Measurements from ENCODE around the gene FOXN3.

Gene FOXN3

DNA sequence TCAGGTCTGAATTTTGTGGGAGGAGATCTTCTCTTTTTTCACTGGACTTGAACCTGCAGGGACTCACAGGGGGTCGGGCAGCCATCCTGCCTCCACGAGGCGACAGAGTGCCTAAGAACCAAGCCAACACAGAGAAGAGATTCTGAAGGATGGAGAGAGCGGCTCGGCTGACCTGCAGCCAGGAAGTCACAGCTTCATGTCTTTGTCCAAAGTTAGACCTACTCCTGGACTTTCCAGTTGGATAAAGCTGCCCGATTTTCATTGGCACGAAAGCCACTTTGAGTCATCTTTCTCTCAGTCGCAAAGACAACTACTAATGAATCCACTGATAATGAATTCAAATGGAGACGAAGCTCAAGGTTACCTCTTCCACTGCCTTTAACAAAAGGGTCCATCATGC lies 106.8 kb downstream of the FOXN3 start:
- Histone ChIP-seq H3K4me3 (ENCODE audit: low read depth in 1 of 5, low read length in 5 of 5) (no peak overlapping the region), H3K9ac (ENCODE audit: low read length in 5 of 5) (no peak overlapping the region), H3K4me1 (ENCODE audit: control insufficient read depth in 5 of 5, insufficient read depth in 5 of 5, low read length in 5 of 5) (peaks cover 4 to 41% (median 32%) of the 10 kb centered on the region in 5 donors), H3K36me3 (ENCODE audit: control insufficient read depth in 5 of 5, insufficient read depth in 5 of 5, low read length in 5 of 5) (peaks cover 0 to 2% (median 0%) of the 10 kb centered on the region in 5 donors), H3K9me3 (ENCODE audit: control insufficient read depth in 5 of 5, low read length in 5 of 5) (no peaks in the 10 kb centered on the region), H3K27me3 (ENCODE audit: control insufficient read depth in 5 of 5, insufficient read depth in 4 of 5, low read length in 5 of 5) (no peaks in the 10 kb centered on the region), H3K27ac (ENCODE audit: low read depth, low read length) (no peak overlapping the region)

DNA sequence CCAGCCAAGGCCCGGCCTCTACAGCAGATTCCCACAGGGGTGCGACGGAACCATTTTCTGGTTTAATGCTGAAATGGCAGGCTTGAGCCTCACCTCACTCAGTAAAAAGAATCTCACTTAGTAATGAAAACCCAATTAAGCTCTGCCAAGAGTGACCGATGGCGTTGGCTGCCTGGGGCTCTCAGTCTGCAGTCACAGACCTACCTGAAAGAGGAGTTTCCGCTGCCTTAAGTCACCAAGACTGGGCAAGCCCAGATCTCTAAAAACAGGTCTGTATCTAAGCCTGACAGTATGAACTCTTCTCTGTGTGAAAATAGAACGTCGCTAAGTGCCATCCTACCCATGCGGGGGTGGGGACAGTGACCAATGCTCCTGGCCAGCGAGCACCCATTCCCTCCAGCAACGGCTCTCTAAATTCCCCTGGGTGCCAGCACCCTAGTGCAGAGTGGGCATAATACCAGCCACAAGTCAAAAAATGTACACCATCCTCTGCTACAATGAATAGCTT lies 107.3 kb downstream of the FOXN3 start:
- H3K9me3 ChIP-seq (ENCODE audit: control insufficient read depth in 5 of 5, low read length in 5 of 5) = no peaks in the 10 kb centered on the region
- no peak overlapping the region for H3K4me3 ChIP-seq (ENCODE audit: low read depth in 1 of 5, low read length in 5 of 5)
- no peak overlapping the region for H3K9ac ChIP-seq (ENCODE audit: low read length in 5 of 5)
- peaks cover 0 to 2% (median 0%) of the 10 kb centered on the region in 5 donors for H3K36me3 ChIP-seq (ENCODE audit: control insufficient read depth in 5 of 5, insufficient read depth in 5 of 5, low read length in 5 of 5)
- no peaks in the 10 kb centered on the region for H3K27me3 ChIP-seq (ENCODE audit: control insufficient read depth in 5 of 5, insufficient read depth in 4 of 5, low read length in 5 of 5)
- peaks cover 4 to 46% (median 36%) of the 10 kb centered on the region in 5 donors for H3K4me1 ChIP-seq (ENCODE audit: control insufficient read depth in 5 of 5, insufficient read depth in 5 of 5, low read length in 5 of 5)
- no peak overlapping the region for H3K27ac ChIP-seq (ENCODE audit: low read depth, low read length)

DNA sequence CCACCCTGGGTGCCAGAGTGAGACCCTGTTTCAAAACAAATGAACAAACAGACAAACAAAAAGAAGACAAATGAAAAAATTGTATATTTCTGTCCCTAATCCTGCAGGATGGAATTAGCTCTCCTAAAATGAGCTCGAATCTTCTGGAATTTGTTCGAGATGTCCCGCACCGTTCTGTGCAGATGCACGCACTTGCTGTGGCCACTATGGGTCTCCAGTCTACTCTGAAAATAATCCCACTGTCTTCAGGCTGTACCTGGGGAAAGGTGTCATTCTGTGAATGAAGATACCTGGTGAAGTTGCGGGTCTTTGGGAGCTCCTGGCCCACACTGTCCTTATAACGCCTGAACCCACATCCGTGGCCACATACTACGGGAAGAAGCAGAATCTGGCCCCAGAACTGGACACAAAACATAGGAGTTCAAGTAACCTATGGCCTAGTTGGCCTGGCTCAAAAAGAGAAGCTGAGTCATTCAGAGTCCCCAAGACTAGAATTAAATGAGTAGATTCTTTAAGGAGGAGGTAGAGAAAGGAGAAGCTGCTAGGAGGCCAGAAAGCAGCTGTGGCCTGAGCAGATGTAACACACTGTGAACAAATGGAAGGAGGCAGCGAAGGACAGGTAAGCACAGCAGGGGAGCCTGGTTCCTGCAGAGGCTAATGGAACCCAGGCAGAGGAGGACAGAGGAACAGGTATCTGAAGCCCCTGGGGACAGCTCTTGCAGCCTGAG lies 108.6 kb downstream of the FOXN3 start:
- no peaks in the 10 kb centered on the region for H3K27me3 ChIP-seq (ENCODE audit: control insufficient read depth in 5 of 5, insufficient read depth in 4 of 5, low read length in 5 of 5)
- no peaks in the 10 kb centered on the region for H3K9me3 ChIP-seq (ENCODE audit: control insufficient read depth in 5 of 5, low read length in 5 of 5)
- H3K4me1 ChIP-seq (ENCODE audit: control insufficient read depth in 5 of 5, insufficient read depth in 5 of 5, low read length in 5 of 5) = peaks cover 8 to 59% (median 49%) of the 10 kb centered on the region in 5 donors
- H3K4me3 ChIP-seq (ENCODE audit: low read depth in 1 of 5, low read length in 5 of 5) = no peak overlapping the region
- H3K36me3 ChIP-seq (ENCODE audit: control insufficient read depth in 5 of 5, insufficient read depth in 5 of 5, low read length in 5 of 5) = peaks cover 0 to 2% (median 0%) of the 10 kb centered on the region in 5 donors
- H3K27ac ChIP-seq (ENCODE audit: low read depth, low read length) = no peak overlapping the region
- H3K9ac ChIP-seq (ENCODE audit: low read length in 5 of 5) = peak overlapping the region in 1 of 5 donors; percentile 38

DNA sequence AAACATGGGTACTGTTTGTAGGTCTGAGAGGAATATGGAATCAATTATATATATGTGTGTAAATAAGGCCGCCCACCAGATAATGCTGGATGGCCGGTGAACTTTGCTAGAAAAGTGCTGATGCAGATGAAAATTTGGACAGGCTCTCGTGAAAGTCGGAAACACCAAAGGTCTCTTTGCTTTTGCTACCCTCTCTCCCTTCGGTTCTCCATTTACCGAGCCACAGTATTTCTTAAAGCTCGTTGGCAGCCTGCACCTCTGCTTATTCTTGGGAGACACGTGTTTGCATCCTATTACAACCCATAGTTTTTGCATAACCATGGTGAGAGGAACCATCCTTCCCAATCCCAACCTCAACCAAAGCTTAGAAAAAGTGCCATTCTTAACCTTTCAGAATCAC lies 109.6 kb downstream of the FOXN3 start:
- H3K27ac ChIP-seq (ENCODE audit: low read depth, low read length) = no peak overlapping the region

DNA sequence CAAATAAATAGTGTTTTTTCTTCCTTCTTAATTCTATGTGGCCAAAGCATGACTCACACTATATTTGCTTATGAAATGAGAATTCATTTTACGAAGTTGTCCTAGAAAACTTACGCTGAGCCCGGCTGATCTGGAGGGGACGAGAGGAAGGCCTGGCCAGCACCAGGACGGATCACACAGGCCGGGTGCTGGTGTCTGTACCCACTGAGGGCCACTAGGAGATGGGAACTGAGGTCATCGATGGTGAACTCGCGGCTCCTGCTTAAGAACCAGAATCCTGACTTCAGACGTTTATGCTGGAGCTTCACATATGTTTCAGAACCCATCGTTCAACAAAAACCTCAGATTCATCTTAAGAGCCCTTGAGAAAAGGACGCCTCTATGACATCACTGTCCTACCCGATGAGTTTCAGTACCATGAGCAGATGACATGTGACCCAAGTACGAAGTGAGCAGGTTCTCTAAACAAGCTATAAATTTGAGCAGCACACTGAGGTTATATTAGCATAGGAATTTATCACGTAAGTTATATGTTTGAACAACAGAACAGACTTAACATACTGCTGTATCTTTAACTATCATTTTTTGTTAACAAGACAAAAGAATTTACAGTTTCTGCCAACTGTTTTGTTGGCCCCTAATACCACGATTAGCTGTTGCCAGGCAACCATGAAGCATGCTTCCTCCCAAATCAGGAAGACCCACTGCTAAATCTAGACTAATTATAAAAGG lies 111.9 kb downstream of the FOXN3 start:
- H3K4me1 ChIP-seq (ENCODE audit: control insufficient read depth in 5 of 5, insufficient read depth in 5 of 5, low read length in 5 of 5) = peaks cover 8 to 71% (median 59%) of the 10 kb centered on the region in 5 donors
- H3K9ac ChIP-seq (ENCODE audit: low read length in 5 of 5) = peak overlapping the region in 4 of 5 donors; percentile 8 to 44 (median 34)

More for the DNA sequence above, 109.6 kb downstream of the FOXN3 start:
- Histone ChIP-seq H3K9me3 (ENCODE audit: control insufficient read depth in 5 of 5, low read length in 5 of 5) (no peaks in the 10 kb centered on the region), H3K9ac (ENCODE audit: low read length in 5 of 5) (no peak overlapping the region), H3K4me1 (ENCODE audit: control insufficient read depth in 5 of 5, insufficient read depth in 5 of 5, low read length in 5 of 5) (peaks cover 8 to 69% (median 59%) of the 10 kb centered on the region in 5 donors), H3K27me3 (ENCODE audit: control insufficient read depth in 5 of 5, insufficient read depth in 4 of 5, low read length in 5 of 5) (no peaks in the 10 kb centered on the region), H3K36me3 (ENCODE audit: control insufficient read depth in 5 of 5, insufficient read depth in 5 of 5, low read length in 5 of 5) (peaks cover 0 to 2% (median 0%) of the 10 kb centered on the region in 5 donors), H3K4me3 (ENCODE audit: low read depth in 1 of 5, low read length in 5 of 5) (no peak overlapping the region)

DNA sequence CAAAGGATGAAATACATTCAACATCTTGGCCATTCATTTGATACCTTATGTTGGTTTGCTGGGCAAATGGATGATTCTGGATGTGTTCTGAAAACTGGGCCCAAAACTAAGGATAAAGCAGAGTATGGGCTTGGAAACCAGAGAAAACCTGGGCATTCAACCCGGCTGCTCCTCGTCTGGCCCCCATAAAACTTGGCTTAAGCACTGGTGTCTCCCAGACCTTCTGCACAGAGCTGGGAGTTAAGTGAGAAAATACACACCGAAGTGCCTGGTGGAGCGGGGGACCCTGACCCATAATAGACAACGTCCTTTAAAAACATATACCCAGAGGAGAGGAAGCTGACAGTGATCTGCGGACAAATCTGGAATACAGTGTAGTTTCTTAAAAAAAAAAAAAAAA lies 112.5 kb downstream of the FOXN3 start:
- Histone ChIP-seq H3K9me3 (ENCODE audit: control insufficient read depth in 5 of 5, low read length in 5 of 5) (no peaks in the 10 kb centered on the region), H3K27me3 (ENCODE audit: control insufficient read depth in 5 of 5, insufficient read depth in 4 of 5, low read length in 5 of 5) (no peaks in the 10 kb centered on the region), H3K36me3 (ENCODE audit: control insufficient read depth in 5 of 5, insufficient read depth in 5 of 5, low read length in 5 of 5) (peaks cover 0 to under 1% (median 0%) of the 10 kb centered on the region in 5 donors), H3K27ac (ENCODE audit: low read depth, low read length) (peak overlapping the region; percentile 93), H3K9ac (ENCODE audit: low read length in 5 of 5) (peak overlapping the region in 4 of 5 donors; percentile 8 to 68 (median 50)), H3K4me3 (ENCODE audit: low read depth in 1 of 5, low read length in 5 of 5) (peak overlapping the region in 4 of 5 donors; percentile 23 to 41 (median 36)), H3K4me1 (ENCODE audit: control insufficient read depth in 5 of 5, insufficient read depth in 5 of 5, low read length in 5 of 5) (peaks cover 8 to 66% (median 55%) of the 10 kb centered on the region in 5 donors)

More for the DNA sequence above, 111.9 kb downstream of the FOXN3 start:
- no peaks in the 10 kb centered on the region for H3K27me3 ChIP-seq (ENCODE audit: control insufficient read depth in 5 of 5, insufficient read depth in 4 of 5, low read length in 5 of 5)
- H3K27ac ChIP-seq (ENCODE audit: low read depth, low read length) = peak overlapping the region; percentile 93
- H3K36me3 ChIP-seq (ENCODE audit: control insufficient read depth in 5 of 5, insufficient read depth in 5 of 5, low read length in 5 of 5) = peaks cover 0 to 2% (median 0%) of the 10 kb centered on the region in 5 donors
- no peaks in the 10 kb centered on the region for H3K9me3 ChIP-seq (ENCODE audit: control insufficient read depth in 5 of 5, low read length in 5 of 5)
- peak overlapping the region in 1 of 5 donors; percentile 12 for H3K4me3 ChIP-seq (ENCODE audit: low read depth in 1 of 5, low read length in 5 of 5)

DNA sequence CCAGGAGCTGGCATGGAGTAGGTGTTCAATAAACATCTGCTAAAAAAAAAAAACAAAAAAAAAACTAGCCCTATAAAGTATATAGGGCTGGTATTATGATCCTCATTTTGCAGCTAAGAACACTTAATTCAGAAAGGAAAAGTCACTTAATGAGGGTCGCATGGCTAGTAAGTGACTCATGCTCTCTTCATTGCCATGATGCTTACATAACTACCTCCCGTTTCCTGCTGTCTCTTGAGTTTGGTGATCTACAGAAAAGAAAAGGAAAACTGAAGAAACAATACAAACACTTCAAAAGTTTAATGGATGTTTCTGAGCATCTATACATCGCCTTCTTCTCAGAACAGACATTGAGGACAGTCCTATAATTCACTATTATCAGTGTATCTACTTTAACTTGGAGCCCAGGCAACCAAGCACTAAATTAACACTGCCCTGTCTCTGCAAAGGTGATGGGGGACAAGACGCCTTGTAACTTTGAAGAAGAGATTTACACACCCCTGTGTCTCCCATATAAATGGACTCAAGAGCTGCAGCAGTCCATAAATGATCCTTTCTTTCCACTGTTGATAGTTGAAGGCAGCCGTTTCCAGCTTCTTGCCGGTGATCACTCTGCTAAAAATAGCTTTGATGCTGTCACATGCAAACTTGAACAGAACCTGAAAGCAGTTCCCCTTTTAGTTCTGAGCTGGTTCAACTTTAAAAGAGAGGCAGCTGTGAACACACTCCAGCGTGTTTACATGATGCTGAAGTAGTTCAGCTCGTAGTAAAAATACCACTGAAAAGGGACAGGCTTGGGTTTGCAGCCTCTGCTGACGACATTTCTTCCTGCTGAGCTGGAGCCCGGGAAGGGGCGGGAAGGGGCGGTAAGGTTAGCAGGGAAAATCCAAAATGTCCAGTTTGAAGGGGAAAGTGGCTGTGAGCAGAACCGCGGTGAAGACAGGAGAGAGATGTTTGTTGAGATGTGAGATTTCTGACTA lies 113.3 kb downstream of the FOXN3 start:
- Histone ChIP-seq H3K9me3 (ENCODE audit: control insufficient read depth in 5 of 5, low read length in 5 of 5) (no peaks in the 10 kb centered on the region), H3K36me3 (ENCODE audit: control insufficient read depth in 5 of 5, insufficient read depth in 5 of 5, low read length in 5 of 5) (peaks cover 0 to 4% (median 0%) of the 10 kb centered on the region in 5 donors), H3K4me1 (ENCODE audit: control insufficient read depth in 5 of 5, insufficient read depth in 5 of 5, low read length in 5 of 5) (peaks cover 8 to 58% (median 48%) of the 10 kb centered on the region in 5 donors), H3K9ac (ENCODE audit: low read length in 5 of 5) (peak overlapping the region in 4 of 5 donors; percentile 8 to 68 (median 50)), H3K4me3 (ENCODE audit: low read depth in 1 of 5, low read length in 5 of 5) (peak overlapping the region in 4 of 5 donors; percentile 40 to 54 (median 44)), H3K27me3 (ENCODE audit: control insufficient read depth in 5 of 5, insufficient read depth in 4 of 5, low read length in 5 of 5) (no peaks in the 10 kb centered on the region), H3K27ac (ENCODE audit: low read depth, low read length) (peak overlapping the region; percentile 93)

DNA sequence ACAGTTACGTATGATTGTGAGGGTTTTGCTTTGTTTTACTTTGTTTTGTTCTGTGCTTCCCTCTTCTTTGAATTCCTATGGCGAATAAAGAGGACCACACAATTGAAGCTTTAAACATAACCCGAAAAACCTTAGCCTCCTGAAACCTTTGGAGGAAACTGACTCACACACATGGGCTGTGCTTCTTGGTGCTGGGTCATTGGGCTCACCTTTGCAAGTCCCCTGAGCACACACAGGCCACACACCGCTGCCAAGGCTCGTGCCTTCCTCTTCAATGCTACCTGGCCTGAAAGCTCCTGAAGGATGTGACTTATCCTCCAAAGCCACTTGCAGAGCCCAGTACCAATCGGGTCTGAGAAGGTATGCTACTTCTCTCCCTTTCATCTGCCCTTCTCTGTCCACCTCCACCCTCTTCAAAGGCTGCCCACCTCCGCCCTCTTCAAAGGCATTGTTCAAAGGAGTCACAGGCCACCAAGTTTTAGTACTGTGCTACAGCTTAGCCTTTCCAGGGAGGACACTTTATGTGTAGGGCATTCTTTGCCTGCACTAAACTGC lies 114.6 kb downstream of the FOXN3 start:
- Histone ChIP-seq H3K36me3 (ENCODE audit: control insufficient read depth in 5 of 5, insufficient read depth in 5 of 5, low read length in 5 of 5) (peaks cover 0 to 4% (median 0%) of the 10 kb centered on the region in 5 donors), H3K9ac (ENCODE audit: low read length in 5 of 5) (no peak overlapping the region), H3K27me3 (ENCODE audit: control insufficient read depth in 5 of 5, insufficient read depth in 4 of 5, low read length in 5 of 5) (no peaks in the 10 kb centered on the region), H3K4me3 (ENCODE audit: low read depth in 1 of 5, low read length in 5 of 5) (no peak overlapping the region), H3K4me1 (ENCODE audit: control insufficient read depth in 5 of 5, insufficient read depth in 5 of 5, low read length in 5 of 5) (peaks cover 4 to 46% (median 41%) of the 10 kb centered on the region in 5 donors), H3K9me3 (ENCODE audit: control insufficient read depth in 5 of 5, low read length in 5 of 5) (no peaks in the 10 kb centered on the region), H3K27ac (ENCODE audit: low read depth, low read length) (no peak overlapping the region)

DNA sequence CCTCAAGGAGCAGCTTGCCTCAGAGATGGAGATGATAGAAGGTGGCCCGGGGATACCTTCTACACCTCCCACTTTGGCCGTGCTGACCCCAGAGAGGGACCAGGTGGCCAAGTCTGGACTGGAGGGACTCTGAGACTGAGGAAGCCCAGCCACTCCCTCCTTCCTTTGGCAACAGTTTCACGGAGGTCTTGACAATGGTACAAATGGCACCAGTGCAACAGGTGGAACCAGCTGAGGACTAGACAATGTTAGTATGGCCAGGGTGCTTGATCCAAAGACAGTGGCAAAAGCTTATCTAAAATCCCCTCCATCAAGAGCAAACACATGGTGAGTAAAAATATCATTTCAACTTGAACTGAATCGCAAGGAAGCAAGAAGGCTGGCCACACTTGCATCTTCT lies 117.4 kb downstream of the FOXN3 start:
- H3K36me3 ChIP-seq (ENCODE audit: control insufficient read depth in 5 of 5, insufficient read depth in 5 of 5, low read length in 5 of 5) = peaks cover 0 to 4% (median 0%) of the 10 kb centered on the region in 5 donors
- no peak overlapping the region for H3K9ac ChIP-seq (ENCODE audit: low read length in 5 of 5)
- no peaks in the 10 kb centered on the region for H3K9me3 ChIP-seq (ENCODE audit: control insufficient read depth in 5 of 5, low read length in 5 of 5)
- no peaks in the 10 kb centered on the region for H3K27me3 ChIP-seq (ENCODE audit: control insufficient read depth in 5 of 5, insufficient read depth in 4 of 5, low read length in 5 of 5)
- H3K27ac ChIP-seq (ENCODE audit: low read depth, low read length) = no peak overlapping the region
- H3K4me1 ChIP-seq (ENCODE audit: control insufficient read depth in 5 of 5, insufficient read depth in 5 of 5, low read length in 5 of 5) = peaks cover 4 to 25% (median 22%) of the 10 kb centered on the region in 5 donors
- no peak overlapping the region for H3K4me3 ChIP-seq (ENCODE audit: low read depth in 1 of 5, low read length in 5 of 5)

Measured in subcutaneous abdominal adipose tissue (tissue), 5 donors.